GM12892 (cell line): Measurements from ENCODE around the gene DUSP5.

Experiments
- POLR2A ChIP-seq: IDR thresholded peaks from 2 replicates; pipeline ENCODE4 v1.6.1; 2011; ENCODE audit warnings: low read depth, low read length, control low read depth
- POLR2AphosphoS5 ChIP-seq: IDR thresholded peaks from 2 replicates; pipeline ENCODE4 v1.6.1; 2011; ENCODE audit warnings: low read depth, low read length, control low read depth
- TAF1 ChIP-seq: IDR thresholded peaks from 2 replicates; pipeline ENCODE4 v1.6.1; 2011; ENCODE audit warnings: low read depth, mild to moderate bottlenecking, control low read depth, low read length, borderline replicate concordance

- no peak for TF ChIP-seq POLR2A
- TF ChIP-seq POLR2AphosphoS5, result no peak
- TF ChIP-seq TAF1, result no peak
Measured at GRCh38 chr10:110490640-110491039, 7.1 kb upstream of the DUSP5 start.
